SK-MEL-5 (cell line): ENCODE measurements around the gene FAM193A. TPM values are rescaled to one million over a fixed set of nuclear protein-coding genes. Genes with fewer than 3 reads are reported as not detected.
"Not testable (repeated sequence)": the region's sequence is repeated elsewhere in the genome, so short reads cannot be mapped to it uniquely, and the experiment has no call there.

Experiments
- DNase-seq: peaks from one replicate; pipeline ENCODE4 v3.0.0-alpha.2; 2016; ENCODE audit warnings: low read depth, low spot score
- in situ Hi-C: cut with HindIII; loops from 2 replicates; pipeline ENCODE4 v1.10.0; 2016; ENCODE audit warnings: low sequenced_read_pairs, high pct_unique_total_duplicates, low pct_unique_long_range_greater_than_20kb
- total RNA-seq: library from RNA; depleted of rRNA; stranded (reverse); fragments of >200 nt; shearing (Covaris generic); gene quantifications from 2 replicates; pipeline ENCODE4 v1.2.3, GENCODE V29; 2014

Gene FAM193A
- total RNA-seq, 1 experiment from 2014 or later: 6.3 TPM

DNA sequence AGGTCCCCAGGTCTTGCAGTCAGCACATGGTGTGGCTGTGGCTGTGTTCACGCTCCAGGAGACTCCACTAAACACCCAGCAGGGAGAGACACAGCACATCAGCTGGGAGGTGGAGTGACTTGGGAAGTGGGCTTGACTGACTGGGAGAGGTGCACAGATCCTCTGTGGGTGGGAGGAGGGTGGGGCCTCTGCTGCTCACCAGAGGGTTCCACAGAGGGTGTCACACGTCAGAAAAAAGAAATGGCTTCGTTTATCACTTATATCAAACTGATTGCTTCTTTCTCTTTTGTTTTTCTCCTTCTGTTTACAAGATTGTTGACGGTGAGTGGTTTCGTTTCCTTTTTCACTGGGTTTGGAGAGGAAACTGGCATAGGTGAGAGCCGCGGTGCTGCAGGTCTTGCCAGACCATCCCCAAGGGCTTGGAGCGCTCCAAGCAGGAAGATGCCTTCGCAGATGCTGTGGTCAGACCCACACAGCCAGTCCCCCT lies 24.8 kb upstream of the FAM193A start:
- DNase-seq: no peak
- in situ Hi-C loops: no loop called here

- no peak for DNase-seq
- in situ Hi-C loops: no loop called here
Observed at GRCh38 chr4:2512396-2513135, 23.9 kb upstream of the FAM193A start.

DNA sequence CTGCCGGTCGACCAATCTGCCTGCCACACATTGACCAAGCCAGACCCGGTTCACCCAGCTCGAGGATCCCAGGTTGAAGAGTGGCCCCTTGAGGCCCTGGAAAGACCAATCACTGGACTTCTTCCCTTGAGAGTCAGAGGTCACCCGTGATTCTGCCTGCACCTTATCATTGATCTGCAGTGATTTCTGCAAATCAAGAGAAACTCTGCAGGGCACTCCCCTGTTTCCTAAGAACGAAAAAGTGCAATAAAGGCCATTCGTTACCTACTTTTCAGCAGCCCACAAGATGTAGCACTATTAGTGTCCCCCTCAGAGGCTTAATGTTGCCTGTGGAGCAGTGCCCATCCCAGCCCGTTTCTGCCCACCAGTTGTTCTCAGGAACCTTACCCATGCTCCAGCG lies 22.3 kb upstream of the FAM193A start:
- DNase-seq, in situ Hi-C loops: not testable (repeated sequence)

DNA sequence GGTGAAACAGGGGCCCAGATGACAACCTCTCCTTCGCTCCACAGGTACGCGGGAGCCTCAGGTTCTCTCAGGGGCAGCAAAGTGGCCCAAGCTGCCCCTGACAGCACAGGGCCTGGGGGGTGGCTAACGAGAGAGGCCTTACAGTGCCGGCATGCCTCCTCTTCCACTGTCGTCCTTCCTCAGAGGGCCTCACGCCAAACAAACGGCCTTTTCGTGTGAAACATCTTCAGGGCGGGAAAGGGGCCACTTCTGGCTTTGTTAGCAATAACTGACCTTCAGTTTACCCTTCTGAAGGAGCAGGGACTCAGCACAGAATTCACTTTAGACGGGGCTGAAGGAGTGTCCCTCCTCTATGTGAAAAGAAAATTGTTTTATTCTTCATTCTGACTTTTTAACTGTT lies 21.5 kb upstream of the FAM193A start:
- in situ Hi-C loops, DNase-seq: not testable (repeated sequence)

GRCh38 chr4:2515830-2516550 lies 20.5 kb upstream of the FAM193A start:
- in situ Hi-C loops: no loop called here
- no peak for DNase-seq

DNA sequence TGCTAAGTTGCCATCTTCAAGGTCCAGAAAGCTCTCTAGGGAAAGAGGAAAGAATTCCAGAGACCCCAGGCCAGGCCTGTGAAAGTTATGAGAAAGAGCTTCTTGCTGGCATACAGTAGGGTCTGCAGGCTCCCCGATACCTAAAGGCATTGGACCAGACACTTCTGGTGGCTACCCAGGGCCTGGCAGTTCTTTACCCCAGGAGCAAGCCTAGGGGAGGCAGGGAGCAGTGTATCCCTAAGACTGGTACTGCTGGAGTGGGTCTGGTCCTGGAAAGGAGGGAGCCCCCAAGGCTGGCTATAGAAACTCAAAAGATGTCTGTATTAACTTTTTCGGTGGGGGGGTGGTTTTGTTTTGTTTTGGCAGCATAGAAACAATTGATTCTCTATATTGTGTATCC lies 19.8 kb upstream of the FAM193A start:
- in situ Hi-C loops: no loop called here
- no peak for DNase-seq

DNA sequence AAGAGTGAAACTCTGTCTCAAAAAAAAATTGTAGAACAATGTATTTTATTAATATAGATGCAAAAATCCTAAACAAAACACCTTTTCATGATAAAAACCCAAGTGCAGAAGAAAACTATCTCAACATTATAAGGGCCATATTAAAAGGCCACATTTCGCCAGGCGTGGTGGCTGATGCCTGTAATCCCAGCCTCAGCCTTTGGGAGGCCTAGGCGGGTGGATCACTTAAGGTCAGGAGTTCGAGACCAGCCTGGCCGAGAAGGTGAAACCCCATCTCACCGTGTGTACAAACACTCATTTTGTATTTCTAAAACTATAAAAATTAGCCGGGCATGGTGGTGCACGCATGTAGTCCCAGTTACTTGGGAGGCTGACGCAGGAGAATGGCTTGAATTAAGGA lies 9.9 kb upstream of the FAM193A start:
- DNase-seq: no peak
- in situ Hi-C loops: no loop called here

- DNase-seq: no peak
- in situ Hi-C loops: no loop called here
Observed at GRCh38 chr4:2534904-2535375, 1.5 kb upstream of the FAM193A start.

DNA sequence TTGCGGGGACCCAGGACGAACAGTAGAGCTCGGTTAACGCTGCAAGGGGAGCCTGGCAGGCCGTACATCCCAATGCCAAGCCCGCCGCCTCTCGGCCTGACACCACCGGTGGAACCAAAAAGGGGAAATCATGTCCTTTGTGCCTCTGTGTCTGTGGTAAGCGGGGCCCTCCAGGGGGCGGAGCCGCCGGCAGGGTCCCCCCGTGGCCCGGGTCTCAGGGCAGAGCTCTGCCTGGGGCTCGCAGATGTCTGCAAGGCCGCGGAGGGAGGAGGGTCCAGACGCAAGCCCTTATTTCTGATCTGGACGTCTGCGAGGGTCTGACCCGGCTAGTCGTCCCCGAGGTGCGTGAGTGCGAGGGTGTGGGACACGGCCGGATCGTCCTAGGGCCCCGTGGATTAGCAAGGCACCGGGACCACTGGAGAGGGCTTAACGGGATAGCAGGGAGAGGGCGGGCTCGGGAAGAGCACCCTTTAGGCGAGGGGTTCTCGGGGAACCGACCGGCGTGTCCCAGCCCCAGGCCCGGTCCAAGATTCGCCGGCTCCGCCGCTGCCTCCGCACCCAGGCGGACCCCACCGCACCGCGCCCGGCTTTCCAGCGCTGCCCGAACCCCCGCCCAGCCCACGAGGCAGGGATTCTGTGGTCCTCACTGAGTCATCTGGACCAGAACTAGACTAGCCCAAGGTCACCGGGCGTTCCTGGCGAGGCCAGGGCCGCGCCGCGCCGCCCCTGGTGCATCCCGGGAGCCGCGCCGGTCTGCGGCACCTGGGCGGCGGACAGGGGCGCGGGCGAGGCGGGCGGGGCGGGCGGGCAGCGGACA lies 863 bp upstream of the FAM193A start:
- peak; percentile 23 for DNase-seq
- in situ Hi-C loops: no loop called here

GRCh38 chr4:2537011-2537830 lies 774 bp downstream of the FAM193A start:
- in situ Hi-C loops: no loop called here
- peak; percentile 20 for DNase-seq

DNA sequence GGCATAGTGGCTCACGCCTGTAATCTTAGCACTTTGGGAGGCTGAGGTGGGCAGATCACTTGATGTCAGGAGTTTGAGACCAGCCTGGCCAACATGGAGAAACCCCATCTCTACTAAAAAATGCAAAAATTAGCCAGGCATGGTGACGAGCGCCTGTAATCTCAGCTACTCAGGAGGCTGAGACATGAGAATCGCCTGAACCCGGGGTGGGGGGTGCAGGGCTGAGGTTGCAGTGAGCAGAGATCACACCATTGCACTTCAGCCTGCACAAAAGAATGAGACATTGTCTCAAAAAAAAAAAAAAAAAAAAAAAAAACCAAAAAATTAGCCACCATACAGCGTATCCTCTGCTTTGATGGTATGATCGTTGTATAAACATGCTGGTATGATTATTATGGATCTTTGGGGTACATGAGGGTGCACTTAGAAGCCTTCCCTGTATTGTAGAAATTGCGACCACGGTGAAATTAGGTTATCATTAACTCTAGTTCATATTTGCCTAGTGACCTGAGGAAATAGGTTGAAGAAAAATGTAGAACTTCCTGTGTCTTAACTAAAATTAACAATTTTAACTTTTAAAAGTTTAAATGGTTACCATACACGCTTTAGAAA lies 7.2 kb downstream of the FAM193A start:
- in situ Hi-C loops, DNase-seq: not testable (repeated sequence)

- DNase-seq: no peak
- in situ Hi-C loops: no loop called here
Observed at GRCh38 chr4:2545321-2546013, 9.0 kb downstream of the FAM193A start.

GRCh38 chr4:2546286-2546823 lies 9.9 kb downstream of the FAM193A start:
- in situ Hi-C loops: no loop called here
- no peak for DNase-seq

GRCh38 chr4:2546961-2547691 lies 10.7 kb downstream of the FAM193A start:
- DNase-seq, in situ Hi-C loops: not testable (repeated sequence)

- no peak for DNase-seq
- in situ Hi-C loops: no loop called here
Observed at GRCh38 chr4:2551118-2551517, 14.7 kb downstream of the FAM193A start.

DNA sequence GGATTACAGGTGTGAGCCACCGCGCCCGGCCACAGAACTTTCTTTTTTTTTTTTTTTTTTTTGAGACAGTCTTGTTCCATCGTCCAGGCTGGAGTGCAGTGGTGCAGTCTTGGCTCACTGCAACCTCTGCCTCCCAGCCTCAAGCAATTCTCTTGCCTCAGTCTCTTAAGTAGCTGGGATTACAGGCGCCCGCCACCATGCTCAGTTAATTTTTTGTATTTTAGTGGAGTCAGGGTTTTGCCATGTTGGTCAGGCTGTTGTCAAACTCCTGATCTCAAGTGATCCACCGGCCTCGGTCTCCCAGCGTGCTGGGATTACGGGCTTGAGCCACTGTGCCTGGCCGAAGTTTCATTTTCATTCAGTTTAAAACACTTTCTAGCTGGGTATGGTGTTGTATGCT lies 16.4 kb downstream of the FAM193A start:
- no peak for DNase-seq
- in situ Hi-C loops: no loop called here
